ENCODE measurements around the gene FARSA.
"Not testable (repeated sequence)": the region's sequence is repeated elsewhere in the genome, so short reads cannot be mapped to it uniquely, and the experiment has no call there.

FARSA gene

GRCh38 chr19:12953799-12954611 is 20.5 kb upstream of the FARSA start:
- DNase-seq (ENCODE audit: low read depth) = no peak

DNA sequence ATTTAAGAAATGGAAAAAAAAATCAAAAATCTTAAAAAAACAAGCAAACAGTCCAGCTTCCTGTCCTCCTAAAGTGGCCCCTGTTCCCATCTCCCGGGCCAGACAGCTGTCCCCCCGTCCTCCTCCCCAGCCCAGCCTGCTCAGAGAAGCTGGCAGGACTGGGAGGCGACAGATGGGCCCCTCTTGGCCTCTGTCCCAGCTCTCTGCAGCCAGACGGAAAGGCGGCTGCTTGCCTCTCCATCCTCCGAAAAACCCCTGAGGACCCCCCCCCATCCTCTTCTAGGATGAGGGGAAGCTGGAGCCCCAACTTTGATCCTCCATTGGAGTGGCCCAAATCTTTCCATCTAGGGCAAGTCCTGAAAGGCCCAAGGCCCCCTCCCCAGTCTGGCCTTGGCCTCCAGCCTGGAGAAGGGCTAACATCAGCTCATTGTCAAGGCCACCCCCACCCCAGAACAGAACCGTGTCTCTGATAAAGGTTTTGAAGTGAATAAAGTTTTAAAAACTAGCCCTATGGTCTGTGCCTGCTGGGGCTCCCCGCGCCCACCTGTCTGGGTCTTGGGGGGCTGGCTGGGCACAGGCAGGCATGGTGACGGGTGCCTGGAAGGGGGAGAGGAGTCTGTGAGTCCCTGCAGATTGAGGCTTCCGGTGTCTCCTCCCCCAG is 19.8 kb upstream of the FARSA start:
- DNase-seq (ENCODE audit: low read depth) = no peak

DNA sequence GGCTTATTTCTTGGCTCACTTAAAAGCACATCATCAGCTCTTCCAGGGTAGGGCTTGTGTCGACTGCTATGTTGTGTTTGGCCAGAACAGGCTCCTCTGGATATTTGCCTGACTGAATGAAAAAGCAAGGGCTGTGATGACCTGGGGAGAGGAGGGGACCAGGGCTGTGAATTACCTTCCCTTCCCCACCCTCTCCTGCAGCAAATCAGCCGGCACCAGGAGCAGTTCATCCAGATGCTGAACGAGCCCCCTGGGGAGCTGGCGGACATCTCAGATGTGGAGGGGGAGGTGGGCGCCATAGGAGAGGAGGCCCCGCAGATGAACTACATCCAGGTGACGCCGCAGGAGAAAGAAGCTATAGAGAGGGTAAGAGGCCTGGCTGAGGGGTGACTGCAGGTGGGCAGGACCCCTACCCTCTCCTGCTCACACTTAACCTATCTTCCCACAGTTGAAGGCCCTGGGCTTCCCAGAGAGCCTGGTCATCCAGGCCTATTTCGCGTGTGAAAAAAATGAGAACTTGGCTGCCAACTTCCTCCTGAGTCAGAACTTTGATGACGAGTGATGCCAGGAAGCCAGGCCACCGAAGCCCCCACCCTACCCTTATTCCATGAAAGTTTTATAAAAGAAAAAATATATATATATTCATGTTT is 19.1 kb upstream of the FARSA start:
- DNase-seq (ENCODE audit: low read depth) = no peak

DNA sequence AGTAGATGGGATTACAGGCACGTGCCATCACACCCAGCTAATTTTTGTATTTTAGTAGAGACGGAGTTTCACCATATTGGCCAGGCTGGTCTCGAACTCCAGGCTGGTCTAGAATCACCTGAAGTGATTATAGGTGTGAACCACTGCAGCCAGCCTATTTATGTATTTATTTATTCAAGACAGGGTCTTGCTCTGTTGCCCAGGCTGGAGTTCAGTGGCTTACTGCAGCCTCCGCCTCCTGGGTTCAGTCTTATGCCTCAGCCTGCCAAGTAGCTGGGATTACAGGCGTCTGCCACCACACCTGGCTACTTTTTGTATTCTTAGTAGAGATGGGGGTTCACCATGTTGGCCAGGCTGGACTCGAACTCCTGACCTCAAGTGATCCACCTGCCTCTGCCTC is 18.5 kb upstream of the FARSA start:
- DNase-seq (ENCODE audit: low read depth) = not testable (repeated sequence)

- DNase-seq (ENCODE audit: low read depth) = no peak
These were observed 16.1 kb upstream of the FARSA start for GRCh38 chr19:12949363-12950283.

DNA sequence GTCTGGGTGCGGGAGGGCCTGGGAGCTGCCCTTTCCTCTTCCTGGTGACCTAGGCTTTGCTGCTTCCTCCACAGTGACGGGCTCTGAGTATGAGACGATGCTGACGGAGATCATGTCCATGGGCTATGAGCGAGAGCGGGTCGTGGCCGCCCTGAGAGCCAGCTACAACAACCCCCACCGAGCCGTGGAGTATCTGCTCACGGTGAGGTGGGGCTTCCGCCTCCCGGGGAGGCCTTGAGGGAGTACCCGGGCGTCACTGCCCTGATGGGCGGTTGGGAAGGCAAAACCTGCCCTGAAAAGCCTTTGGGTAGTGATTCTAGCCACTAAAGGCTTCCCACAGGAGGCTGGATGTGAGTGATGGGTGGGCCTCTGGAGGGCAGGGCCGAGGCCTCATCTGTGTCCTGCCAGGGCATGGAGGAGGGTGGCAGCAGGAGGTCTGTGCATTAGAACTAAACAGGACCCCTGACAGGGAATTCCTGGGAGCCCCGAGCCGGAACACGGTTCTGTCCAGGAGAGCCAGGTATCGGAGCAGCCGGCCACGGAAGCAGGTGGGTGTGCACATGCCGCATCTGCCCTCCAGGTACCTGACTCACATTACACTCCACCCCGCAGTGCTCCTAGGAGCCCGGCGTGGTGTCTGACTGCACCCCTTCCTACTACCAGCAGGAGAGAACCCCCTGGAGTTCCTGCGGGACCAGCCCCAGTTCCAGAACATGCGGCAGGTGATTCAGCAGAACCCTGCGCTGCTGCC is 15.3 kb upstream of the FARSA start:
- no peak for DNase-seq (ENCODE audit: low read depth)

GRCh38 chr19:12947702-12948611 is 14.4 kb upstream of the FARSA start:
- no peak for DNase-seq (ENCODE audit: low read depth)

DNA sequence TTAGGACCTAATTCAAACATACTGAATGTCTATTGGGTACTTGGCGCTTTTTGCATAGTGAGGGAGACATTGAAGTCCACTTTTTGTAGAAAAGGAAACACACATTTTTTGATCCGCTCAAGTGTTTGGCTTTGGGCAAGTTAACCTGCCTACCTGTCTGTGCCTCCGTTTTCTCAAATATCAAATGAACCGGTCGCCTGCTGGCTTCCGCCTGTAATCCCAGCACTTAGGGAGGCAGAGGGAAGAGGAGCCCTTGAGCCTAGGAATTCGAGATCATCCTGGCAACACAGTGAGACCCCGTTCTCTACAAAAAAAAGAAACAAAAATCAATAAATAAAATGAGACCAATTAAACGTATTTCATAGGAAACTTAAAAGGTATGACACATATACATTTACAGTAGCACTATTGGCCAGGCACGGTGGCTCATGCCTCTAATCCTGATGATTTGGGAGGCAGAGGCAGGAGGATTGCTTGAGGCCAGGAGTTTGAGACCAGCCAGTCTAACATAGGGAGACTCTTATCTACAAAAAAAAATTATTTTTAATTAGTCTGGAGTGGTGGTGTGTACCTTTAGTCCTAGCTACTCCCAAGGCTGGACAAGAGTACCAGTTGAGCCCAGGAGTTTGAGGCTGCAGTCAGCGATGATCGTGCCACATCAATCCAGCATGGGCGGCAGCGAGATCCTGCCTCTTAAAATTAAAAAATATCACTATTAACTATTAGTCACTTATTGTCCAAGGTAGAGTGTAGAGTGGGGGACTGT is 13.4 kb upstream of the FARSA start:
- DNase-seq (ENCODE audit: low read depth) = no peak

GRCh38 chr19:12946092-12946721 is 12.7 kb upstream of the FARSA start:
- peak; percentile 30 for DNase-seq (ENCODE audit: low read depth)

DNA sequence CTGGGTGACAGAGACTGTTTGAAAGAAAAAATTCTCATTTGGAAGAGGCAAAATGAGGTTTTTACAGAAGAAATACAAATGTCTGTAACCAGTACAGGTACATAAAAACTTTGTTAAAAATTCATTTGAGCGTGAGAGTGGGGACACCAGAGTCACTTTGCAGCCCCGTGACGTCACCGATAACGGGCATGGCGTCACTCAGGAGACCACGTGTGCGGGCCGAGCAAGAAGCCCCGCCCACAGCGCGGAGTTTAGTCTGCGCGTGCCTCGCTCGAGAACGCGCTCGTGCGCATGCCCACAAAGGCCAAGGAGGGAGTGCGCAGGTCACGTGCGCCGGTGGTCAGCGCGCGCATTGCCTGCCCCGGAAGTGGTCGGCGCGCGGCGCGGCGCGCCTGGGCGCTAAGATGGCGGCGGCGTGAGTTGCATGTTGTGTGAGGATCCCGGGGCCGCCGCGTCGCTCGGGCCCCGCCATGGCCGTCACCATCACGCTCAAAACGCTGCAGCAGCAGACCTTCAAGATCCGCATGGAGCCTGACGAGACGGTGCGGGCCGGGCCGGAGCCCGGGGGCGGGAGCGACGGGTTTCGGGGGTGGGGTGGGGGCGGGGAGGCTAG is 12.1 kb upstream of the FARSA start, which contains the start of gene RAD23A:
RAD23A (plus strand) TSS at position 384 of the 613 bp plus-strand sequence; CDS start at position 471, 87 bp downstream.
- DNase-seq (ENCODE audit: low read depth) = peak; percentile 97

- no peak for DNase-seq (ENCODE audit: low read depth)
These were observed 10.7 kb upstream of the FARSA start for GRCh38 chr19:12944104-12944674.

- DNase-seq (ENCODE audit: low read depth) = no peak
These were observed 10.0 kb upstream of the FARSA start for GRCh38 chr19:12943437-12944044.

DNA sequence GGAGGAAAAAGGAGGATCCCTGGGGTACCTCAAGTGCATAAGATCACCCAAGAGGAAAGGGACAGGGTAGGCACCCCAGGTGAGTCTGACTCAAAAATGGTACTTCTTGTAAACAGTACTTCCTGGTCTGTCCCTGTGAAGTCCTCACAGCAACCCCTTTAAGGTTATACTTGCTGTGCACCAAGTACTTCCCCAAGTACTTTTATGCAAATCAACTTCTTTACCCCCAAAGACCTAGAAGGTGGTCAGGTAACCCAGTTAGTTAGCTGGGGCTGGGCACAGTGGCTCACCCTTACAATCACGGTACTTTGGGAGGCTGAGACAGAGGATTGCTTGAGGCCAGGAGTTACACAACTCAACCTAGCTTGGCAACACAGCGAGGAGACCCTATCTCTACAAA is 7.4 kb upstream of the FARSA start:
- no peak for DNase-seq (ENCODE audit: low read depth)

- no peak for DNase-seq (ENCODE audit: low read depth)
These were observed 6.5 kb upstream of the FARSA start for GRCh38 chr19:12939975-12940423.

GRCh38 chr19:12938779-12939601 is 5.5 kb upstream of the FARSA start:
- no peak for DNase-seq (ENCODE audit: low read depth)

All from T follicular helper cell (primary cell).